ENCODE results near the gene MAPK6.
"Not testable (repeated sequence)": the region's sequence is repeated elsewhere in the genome, so short reads cannot be mapped to it uniquely, and the experiment has no call there.

MAPK6 gene

DNA sequence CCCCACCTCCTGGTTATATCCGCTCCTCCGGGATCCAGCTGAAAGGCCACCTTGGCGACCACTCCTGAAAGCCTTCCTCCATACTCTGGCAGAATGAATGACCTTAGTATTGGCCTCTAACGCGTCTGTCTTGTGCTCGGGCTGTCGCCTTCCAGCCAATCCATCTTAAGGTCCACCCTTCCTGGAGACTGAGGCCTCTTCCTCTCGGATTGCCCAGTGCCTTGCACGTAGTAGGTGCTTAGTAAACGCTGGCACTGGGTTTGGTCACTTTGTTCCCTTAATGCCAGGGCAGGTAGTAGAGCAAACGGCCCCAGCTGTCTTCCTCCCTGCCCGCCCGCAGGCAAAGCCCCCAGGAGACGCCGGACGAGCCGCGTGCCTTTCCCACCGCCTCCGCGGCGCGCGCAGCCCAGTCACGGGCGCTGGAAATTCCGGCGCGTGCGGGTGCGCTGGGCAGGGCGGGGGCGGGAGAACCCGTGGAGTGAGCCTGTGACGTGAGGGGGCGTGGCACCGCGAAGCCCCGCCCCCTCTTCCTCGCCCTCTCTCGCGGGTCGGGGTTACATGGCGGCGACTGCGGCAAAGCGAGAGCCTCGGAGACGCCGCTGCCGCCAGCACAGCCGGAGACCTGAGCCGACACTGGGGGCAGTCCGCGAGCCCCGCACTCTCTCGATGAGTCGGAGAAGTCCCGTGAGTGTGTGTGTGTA lies at the start of gene MAPK6:
Gene MAPK6 (plus strand): TSS at position 527 of the 701 bp plus-strand sequence. CDS start 27,242 bp downstream, outside the sequence.
- peak; percentile 93 for DNase-seq

DNA sequence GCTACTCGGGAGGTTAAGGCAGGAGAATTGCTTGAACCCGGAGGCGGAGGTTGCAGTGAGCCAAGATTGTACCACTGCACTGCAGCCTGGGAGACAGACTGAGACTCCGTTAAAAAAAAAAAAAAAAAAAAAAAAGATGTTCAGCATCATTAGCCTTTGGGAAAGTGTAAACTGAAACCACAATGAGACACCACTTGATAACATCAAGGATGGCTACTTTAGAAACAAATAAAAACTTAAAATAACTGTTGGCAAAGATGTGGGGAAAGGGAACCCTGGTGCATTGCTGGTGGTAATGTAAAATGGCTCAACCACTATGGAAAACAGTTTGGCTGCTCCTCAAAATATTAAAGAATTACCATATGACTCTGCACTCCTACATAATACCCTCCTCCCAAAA lies 49.3 kb upstream of the MAPK6 start:
- DNase-seq = no peak

DNA sequence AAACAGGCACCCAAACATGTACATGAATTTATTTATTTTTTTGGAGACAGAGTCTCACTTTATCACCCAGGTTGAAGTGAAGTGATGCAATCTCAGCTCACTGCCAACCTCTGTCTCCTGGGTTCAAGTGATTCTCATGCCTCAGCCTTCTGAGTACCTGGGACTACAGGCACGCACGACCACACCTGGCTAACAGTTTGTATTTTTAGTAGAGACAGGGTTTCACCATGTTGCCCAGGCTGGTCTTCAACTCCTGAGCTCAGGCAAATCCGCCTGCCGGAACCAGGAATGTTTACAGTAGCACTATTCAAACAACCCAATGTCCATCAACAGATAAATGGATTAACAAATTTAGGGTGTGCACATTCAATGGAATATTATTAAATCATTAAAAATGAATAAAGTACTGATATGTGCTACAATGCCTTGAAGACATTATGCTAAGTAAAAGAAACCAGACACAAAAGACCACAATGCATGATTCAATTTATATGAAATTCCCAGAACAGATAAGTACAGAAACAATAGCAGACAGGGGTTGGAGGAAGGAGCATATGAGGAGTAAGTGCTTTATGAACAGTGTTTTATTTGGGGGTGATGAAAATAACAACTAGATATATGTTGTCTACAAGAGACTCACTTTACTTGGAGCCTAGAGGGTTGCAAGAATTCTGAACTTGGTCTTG lies 48.7 kb upstream of the MAPK6 start:
- DNase-seq = no peak

DNA sequence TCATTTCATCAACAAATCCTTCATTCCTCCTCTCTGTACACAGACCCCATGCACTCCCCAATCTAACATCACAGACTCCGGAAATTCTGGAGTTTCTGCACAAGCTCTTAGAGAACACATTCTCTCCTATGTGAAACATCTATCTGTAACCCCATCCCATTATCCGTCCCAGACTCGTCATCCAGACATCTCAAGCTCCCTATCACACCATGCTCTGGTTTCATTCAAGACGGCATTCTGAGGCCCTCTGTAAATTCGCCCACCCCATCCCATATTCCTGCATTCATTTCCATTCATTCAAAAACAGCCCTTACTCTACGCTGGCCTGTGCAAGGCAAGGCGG lies 48.0 kb upstream of the MAPK6 start:
- DNase-seq = no peak

DNA sequence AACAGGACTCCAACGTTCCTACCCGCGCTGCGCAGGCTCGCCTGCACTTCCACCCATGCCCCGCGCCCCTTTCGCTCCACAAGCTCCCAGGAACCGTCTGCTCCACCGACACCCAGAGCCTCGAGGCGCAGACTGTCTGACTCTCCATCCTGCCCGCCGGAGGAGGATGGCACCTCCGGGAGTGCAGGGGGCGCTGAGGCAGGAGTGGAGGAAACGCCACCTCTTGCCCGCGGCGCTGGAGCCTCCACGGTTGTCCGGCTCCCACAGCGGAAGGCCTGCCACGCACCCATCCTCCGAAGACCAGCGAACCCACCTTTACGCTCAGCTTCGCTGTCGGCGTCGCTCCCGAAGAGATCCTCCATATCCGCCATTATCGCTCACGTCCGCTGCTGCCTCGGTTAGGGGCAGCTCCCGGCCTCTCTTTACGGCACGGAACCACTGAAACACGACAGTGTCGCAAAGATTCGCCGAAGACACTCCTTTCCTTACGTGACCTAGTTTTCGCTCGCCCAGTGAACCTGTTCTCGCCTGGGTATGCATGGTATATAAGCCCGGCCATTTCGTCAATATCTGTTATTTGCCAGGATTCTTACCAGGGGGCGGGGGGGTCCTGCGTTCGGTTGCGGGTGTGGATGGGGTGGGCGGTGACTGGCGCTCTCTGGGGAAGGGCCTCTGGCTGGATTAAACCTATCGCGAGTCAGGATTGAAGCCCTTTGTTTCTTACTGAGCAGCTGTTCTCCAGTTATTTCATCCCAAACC lies 47.5 kb upstream of the MAPK6 start, which contains the start of gene LEO1:
Gene LEO1 (minus strand): TSS at position 404 of the 759 bp plus-strand sequence. CDS start 33 bp downstream, at position 371.
- peak; percentile 81 for DNase-seq

DNA sequence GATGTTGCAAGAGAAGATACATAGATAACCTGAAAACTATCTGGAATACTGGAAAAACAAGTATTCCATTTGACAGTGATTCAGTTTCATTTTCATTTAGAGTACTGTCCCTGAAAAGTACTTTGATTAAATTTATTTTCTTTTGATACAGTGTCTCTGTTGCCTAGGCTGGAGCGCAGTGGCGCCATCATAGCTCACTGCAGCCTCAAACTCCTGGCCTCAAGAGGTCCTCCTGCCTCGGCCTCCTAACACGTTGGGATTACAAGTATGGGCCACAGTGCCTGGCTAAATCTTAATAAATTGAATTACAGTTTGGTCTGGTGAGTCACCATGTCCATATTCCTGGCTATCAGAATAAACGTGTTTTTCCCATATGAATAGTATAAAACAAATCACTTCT lies 45.8 kb upstream of the MAPK6 start:
- DNase-seq = no peak

DNA sequence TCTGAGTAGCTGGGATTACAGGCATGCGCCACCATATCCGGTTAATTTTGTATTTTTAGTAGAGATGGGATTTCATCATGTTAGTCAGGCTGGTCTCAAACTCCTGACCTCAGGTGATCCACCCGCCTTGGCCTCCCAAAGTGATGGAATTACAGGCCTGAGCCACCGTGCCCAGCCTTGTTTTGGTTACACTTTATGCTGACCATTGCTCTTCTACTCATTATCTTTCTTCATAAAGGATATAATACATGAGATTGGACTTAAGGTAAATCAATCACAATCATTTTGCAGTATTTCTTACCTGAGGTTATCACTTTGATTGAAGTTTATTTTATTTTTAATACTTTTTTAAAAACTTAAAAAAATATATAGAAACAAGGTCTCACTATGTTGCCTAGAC lies 45.2 kb upstream of the MAPK6 start:
- no peak for DNase-seq

DNA sequence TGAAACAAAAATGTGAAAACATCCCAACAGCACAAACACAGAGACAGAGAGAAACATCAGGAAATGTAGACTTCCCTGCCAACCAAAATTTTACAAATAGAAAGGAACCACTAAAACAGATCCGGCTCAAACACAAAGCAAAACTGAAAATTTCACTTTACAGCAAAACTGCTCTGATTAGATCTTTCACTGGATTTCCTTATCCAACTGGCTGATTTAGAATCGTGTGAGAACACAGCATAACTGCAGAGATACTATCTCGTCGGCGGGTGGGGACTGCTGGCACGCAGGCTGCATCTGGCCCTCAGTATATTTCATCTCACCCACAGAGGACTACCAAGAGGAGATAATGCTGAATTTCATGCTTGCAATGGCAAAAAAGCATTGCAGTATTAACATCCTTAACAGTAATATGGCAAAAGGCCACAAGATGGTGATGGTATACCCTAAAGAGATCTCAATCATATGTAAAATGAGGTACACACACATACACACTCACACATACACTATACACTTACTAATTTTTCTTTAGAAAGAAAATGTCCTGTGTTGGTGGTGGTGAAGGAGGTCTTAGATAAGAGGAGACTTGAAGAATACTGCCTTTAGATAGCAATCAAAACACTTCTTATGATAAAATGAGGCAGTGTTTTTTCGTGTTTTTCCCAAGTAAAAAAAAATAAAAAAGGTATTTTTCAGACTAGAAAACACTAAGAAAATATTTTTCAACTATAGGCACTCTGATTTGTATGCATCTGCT lies 36.8 kb upstream of the MAPK6 start:
- DNase-seq = peak; percentile 16

DNA sequence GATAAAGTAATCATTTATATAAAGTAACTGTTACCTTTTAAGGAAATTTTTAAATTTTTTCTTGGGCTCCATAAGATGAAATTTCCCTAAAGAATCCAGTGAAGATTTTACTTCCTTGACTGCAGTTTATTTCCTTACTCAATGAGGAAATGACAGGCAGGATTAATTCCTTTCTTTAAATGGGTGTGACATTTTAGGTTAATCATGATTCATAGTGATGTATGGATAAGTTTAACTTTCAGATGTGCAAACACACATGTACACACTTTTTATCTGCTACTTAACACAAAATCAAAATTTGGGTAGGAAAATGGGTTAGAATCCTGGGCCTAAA lies 36.3 kb upstream of the MAPK6 start:
- DNase-seq = no peak

DNA sequence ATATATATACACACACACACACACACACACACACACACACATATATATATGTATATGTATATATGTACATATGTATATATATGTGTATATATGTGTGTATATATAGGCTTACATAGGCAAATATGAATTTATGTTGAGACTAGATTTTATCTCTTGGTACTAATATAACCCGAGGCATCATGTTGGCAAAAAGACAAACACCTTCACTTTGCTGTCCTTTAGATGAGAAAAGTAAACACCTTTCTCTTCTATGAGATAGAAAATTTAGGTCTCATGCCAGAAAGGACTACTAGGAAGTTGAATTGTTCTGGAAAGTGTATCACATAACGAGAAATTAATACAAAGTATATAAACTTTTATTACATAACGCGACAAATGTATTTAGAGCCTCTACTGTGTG lies 27.9 kb upstream of the MAPK6 start:
- DNase-seq = no peak

DNA sequence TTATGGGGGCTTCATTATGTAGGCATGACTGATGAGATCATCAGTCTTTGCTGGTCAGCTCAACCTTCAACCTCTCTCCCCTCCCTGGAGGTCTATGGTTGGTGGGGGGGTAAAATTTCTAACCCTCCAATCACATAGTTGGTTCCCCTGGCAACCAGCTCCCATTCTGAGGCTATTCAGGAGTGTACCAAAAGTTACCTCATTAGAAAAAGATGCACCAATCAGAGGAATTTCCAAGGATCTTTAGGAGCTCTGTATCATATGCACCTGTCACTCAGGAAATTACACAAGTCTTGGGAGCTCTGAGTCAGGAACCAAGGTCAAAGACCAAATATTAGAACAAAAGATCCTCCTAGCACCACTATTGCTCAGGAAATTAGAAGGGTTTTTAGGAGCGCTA lies 26.1 kb upstream of the MAPK6 start:
- no peak for DNase-seq

DNA sequence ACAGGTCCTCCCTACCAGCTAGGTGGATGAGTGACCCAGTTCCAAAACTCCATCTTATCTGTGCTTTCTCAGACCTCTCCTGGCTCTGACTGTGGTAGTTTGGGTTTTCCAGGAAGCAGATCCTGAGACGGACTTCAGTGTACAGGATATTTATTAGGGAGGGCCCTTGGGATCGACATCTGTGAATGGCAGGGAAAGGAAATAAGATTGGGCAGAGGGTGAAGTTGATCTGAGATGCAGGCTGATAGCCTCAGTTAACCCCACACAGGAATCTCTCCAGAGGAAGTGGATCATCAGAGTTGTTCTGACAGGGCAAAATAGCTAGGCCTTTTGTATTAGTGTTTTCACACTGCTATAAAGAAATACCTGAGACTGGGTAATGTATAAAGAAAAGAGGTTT lies 16.7 kb upstream of the MAPK6 start:
- DNase-seq = no peak

DNA sequence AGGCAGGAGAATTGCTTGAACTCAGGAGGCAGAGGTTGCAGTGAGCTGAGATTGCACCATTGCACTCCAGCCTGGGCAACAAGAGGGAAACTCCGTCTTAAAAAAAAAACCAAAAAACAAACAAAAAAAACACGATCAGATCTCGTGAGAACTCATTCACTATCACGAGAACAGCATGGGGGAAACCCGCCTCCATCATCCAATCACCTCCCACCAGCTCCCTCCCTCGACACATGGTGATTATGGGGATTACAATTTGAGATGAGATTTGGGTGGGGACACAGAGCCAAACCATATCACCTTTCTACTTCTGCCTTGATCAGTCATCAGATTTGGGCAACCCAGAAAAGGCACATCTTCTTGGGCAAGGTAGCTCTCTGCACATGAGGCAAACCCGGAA lies 15.9 kb upstream of the MAPK6 start:
- not testable (repeated sequence) for DNase-seq

DNA sequence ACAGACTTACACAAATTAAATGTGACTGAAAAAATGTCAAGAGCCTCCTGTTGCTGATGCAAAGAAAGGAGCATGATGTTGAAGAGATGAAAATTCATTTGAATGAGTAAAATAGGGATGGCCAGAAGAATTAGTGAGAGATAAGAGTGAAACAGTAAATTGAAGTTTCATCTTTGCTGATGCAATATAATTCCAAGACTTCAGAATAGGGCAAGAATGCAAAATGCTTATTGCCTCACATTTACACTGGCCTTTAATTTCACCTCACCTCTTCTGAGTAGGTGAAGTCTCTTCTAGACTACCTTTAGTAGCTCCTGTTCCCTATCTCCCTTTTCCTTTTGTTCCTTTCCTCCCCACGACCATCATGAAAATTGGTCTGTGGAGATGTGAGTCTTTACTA lies 15.3 kb upstream of the MAPK6 start:
- DNase-seq = no peak

DNA sequence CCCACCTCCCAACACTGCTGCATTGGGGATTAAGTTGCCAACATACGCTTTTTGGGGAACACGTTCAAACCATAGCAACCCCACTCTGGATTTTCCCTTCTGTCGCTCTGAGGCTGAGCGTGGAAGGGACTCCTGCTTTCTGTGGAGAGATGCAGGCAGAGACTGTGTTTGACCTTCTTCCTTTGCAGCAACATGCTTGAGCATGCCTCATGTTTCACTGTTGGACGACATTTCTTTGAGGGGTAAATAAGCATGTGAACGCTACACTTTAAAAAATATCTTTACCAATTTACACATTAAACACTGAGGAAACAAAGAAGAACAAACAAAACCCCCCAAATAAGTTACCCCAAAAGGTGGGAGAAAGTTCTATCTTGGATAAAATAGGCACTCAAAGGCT lies 14.2 kb upstream of the MAPK6 start:
- no peak for DNase-seq

DNA sequence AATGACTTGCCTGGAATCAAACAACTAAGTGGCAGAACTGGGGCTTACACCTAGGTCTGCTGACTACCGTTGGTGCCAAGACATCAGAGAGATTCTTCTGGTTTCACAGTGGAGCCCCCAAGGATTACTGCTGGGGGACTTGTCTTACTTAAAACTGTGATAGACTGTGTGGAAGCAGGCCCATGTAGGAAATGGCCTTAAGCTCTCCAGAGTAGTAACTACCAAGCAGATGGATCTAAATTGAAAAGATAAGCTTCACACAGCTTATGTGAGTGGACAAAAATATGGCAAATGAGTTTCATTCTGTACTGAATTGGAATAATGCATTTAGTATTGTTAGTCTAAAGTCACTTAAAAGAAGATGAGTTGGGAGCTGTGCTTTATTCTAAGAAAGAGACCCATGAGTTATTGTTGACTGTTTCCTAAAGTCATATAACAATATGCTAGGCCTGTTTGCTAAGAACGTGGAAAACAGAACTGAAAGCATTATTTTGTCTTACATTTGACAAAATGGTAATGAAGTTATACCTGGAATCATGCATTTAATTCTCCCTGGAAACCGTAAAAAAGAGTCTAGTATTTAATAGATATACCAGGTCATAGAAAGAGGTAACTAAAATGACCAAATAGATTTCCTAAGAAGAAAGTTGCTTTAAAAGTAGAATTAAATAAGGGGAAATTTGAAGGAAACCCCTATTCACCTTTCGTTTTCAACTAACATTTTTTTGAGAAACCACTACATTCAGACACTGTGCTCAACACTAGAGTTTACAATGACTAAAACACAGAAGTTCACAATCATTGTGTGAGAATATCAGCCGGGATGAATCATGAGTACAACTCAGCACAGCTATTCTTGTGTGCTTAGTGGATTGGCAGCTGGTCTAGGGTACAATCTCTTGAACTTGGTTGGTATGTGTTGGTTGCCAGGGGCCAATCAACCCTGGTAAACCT lies 13.0 kb upstream of the MAPK6 start:
- DNase-seq = no peak

DNA sequence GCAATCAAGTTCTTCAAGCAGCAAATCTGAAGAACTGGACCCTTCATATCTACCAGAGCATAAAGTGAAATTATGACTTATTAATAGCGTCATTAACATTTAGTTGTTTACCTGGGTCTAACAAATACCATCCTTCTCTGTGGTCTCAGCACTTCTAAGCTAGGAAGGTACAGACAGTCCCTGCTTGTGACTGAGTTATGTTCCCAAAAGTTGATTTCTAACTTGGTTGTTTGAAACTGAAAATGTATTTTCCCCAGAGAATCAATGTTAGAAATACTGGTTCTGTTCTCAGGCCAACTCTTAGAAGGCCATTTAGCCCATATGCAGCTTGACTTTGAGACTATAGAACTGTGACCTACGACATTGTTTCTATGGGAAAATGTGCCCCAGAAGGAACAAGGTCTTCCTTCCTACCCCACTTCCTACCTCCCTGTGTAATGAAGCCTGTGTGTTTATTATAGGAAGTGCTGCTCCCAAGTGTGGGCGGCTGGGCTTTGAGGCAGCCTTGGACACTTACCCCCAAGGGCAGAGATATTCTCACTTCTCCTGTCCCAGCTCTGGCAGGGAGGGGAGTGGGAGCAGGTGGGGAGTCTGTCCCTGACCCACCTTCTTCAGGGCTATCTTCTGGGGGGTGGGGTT lies 12.2 kb upstream of the MAPK6 start:
- no peak for DNase-seq

DNA sequence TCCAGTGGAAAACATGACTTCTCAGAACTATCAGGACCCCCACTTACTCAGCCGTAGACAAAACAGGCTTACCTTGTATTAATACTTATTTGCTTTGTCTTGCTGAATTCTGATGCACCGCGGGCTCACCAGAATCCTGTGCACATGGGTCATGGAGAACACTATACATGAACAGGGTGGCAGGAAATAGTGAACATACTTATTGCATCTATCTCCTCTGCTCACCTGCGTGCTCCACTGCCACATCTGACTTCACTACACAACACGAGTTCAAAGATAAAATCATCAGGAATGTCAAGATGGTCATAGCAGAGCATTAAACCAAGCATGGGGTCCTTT lies 10.7 kb upstream of the MAPK6 start:
- DNase-seq = no peak

DNA sequence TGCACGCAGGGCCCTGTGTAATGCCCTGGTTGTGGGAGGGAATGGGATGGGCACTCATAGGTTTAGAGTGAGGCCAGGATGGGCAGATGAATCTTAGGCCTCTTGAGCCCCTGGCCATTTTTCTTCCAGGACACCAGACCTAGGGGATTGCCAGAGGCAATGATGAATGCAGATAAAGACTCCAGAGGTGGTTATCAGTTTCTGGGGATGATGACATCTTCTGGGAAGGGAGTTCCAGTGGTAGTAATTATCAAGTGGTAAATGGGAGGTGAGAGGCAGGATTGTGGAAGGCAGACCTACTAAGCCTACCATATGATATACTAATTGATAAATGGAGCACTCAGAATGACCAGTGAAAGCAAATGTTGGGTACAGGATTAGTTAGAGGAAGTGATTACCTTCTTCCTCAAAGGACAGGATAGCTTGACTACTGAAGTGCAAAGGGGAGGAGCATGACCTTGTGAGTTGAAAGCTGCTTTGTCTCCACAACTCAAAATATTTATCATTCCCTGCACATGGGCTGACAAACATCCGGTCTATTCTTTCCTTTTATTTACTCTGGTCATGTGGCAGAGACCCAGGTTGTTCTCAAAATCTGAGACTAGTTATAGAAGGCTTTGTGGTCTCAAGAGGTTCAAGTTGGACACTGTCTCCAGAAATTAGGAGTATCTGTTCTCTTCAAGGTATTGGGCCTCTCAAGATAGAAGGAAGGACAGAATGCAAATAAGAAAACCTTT lies 10.2 kb upstream of the MAPK6 start:
- DNase-seq = no peak

DNA sequence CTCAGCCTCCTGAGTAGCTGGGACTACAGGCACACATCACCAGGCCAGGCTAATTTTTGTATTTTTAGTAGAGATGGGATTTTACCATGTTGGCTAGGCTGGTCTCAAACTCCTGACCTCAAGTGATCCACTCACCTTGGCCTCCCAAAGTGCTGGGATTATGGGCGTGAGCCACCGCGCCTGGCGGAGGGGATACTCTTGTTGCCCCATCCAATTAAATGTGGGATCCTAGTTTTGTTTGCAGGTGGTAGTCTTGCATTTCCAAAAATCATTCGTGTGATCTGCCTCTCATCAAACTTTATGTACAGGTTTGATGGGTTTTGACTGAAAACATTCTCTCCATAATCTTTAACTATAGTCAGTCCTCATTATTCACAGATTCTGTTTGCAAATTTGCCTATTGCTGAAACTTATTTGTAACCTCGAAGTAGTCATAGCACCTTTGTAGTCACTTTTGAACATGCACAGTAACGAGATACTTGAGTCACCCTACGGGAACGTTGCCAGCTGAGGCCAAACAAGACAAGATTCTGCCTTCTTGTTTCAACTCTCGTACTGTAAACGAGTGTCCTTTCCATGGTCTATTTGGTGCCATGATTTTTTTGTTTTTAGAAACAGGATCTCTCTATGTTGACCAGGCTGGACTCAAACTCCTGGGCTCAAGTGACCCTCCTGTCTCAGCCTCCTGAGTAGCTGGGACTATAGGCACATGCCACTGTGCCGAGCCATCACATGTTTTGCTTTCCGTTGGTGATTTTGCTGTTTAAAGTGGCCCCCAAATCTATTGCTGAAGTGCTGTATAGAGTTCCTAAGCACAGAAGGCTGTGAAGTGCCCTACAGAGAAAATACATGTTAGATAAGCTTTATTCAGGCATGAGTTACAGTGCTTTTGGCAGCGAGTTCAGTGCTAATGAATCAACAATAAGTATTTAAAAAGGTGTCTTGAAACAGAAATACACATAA lies 8.1 kb upstream of the MAPK6 start:
- no peak for DNase-seq

Data from activated CD4-positive, alpha-beta T cell treated with anti-CD3 and anti-CD28 coated beads, Interleukin-2, amount 50 U/mL, for 1 hour (primary cell).